Stimulated activated CD8-positive, alpha-beta memory T cell treated with anti-CD3 and anti-CD28 coated beads, Interleukin-2, amount 100 ng/mL, for 48 hours (primary cell): ENCODE measurements around the gene OS9.

Source experiments
- DNase-seq, 2 donors: peaks; one replicate each; pipeline ENCODE4 v3.0.0-alpha.2; 2020; ENCODE audit warnings: low read depth in 2 of 2

Gene OS9

GRCh38 chr12:57735952-57736740 is 42.2 kb downstream of the OS9 start:
- no peak for DNase-seq

- DNase-seq = no peak
Measured at GRCh38 chr12:57736741-57737466, 43.0 kb downstream of the OS9 start.

- DNase-seq = no peak
Measured at GRCh38 chr12:57737467-57738460, 43.8 kb downstream of the OS9 start.

GRCh38 chr12:57738661-57739237 is 44.8 kb downstream of the OS9 start, which contains the start of gene AGAP2:
Gene AGAP2, minus strand, starts transcription at chr12:57738742. Its CDS starts 496 bp downstream, at chr12:57738246.
- no peak for DNase-seq

- DNase-seq = no peak
Measured at GRCh38 chr12:57739387-57739786, 45.5 kb downstream of the OS9 start.

GRCh38 chr12:57739914-57740538 is 46.1 kb downstream of the OS9 start:
- no peak for DNase-seq

- DNase-seq = peak; percentile 52 to 59
Measured at GRCh38 chr12:57740656-57741412, 46.9 kb downstream of the OS9 start.

GRCh38 chr12:57741413-57741789 is 47.5 kb downstream of the OS9 start:
- no peak for DNase-seq

GRCh38 chr12:57741844-57742738 is 48.2 kb downstream of the OS9 start:
- peak; percentile 55 to 72 for DNase-seq

- no peak for DNase-seq
Measured at GRCh38 chr12:57743769-57744168, 49.8 kb downstream of the OS9 start.

- DNase-seq = peak; percentile 34 to 71
Measured at GRCh38 chr12:57744194-57744776, 50.4 kb downstream of the OS9 start.

- peak; percentile 90 to 91 for DNase-seq
Measured at GRCh38 chr12:57744777-57745484, 51.0 kb downstream of the OS9 start, which contains the start of gene TSPAN31. Gene TSPAN31, plus strand, starts transcription at chr12:57745039. Its CDS starts 116 bp downstream, at chr12:57745155.

GRCh38 chr12:57745485-57745881 is 51.6 kb downstream of the OS9 start:
- no peak for DNase-seq

GRCh38 chr12:57746025-57746424 is 52.1 kb downstream of the OS9 start:
- no peak for DNase-seq

- no peak for DNase-seq
Measured at GRCh38 chr12:57749061-57749460, 55.1 kb downstream of the OS9 start.

GRCh38 chr12:57750561-57751431 is 56.9 kb downstream of the OS9 start:
- no peak for DNase-seq

GRCh38 chr12:57751432-57751787 is 57.5 kb downstream of the OS9 start:
- no peak for DNase-seq
